Esophagus squamous epithelium (tissue), 4 donors: ENCODE measurements around the gene WNT9A.

ENCODE experiments used
- POLR2A ChIP-seq, 4 donors: fragments of 450-650 bp; IDR thresholded peaks; one replicate each; pipeline ENCODE4 v1.6.1; 2017; ENCODE audit warnings: antibody characterized with exemption in 4 of 4, mild to moderate bottlenecking in 4 of 4, moderate library complexity in 3 of 4
- TF ChIP-seq, protein P1 (sequence below), 6 experiments: fragments of 450-650 bp in 4 of 6; fragments of 200-600 bp in 2 of 6; sonication (generic) in 2 of 6; IDR thresholded peaks; one replicate each; pipeline ENCODE4 v1.5.1; 2016 to 2019; ENCODE audit warnings: antibody characterized with exemption in 6 of 6, mild to moderate bottlenecking in 4 of 6, moderate library complexity in 4 of 6

DNA sequence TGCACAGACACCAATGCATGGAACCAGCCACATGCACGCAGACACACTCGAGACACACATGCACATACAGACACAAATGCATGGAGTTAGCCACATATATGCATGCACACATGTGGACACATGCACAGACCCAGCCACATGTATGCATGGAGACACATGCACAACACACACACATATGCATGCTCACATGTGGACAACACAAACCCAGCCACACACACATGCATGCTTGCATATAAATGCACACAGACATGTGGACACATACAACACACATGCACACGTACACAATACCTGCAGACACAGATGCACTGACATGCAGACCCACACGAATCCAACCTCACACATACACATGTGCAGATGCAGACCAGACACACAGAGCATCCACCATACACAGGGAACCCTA is 31.1 kb downstream of the WNT9A start:
- TF ChIP-seq, protein P1, sequence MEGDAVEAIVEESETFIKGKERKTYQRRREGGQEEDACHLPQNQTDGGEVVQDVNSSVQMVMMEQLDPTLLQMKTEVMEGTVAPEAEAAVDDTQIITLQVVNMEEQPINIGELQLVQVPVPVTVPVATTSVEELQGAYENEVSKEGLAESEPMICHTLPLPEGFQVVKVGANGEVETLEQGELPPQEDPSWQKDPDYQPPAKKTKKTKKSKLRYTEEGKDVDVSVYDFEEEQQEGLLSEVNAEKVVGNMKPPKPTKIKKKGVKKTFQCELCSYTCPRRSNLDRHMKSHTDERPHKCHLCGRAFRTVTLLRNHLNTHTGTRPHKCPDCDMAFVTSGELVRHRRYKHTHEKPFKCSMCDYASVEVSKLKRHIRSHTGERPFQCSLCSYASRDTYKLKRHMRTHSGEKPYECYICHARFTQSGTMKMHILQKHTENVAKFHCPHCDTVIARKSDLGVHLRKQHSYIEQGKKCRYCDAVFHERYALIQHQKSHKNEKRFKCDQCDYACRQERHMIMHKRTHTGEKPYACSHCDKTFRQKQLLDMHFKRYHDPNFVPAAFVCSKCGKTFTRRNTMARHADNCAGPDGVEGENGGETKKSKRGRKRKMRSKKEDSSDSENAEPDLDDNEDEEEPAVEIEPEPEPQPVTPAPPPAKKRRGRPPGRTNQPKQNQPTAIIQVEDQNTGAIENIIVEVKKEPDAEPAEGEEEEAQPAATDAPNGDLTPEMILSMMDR (IDR thresholded peaks at IDR 0.05) = no peak
- TF ChIP-seq POLR2A (IDR thresholded peaks at IDR 0.05) = no peak
